HepG2 (cell line): Measurements from ENCODE around the gene RPP25L. TPM values are rescaled to one million over a fixed set of nuclear protein-coding genes. Genes with fewer than 3 reads are reported as not detected.

Experiments
- CHD4 ChIP-seq: fragments of 200-600 bp; sonication (generic); IDR thresholded peaks from 2 replicates; pipeline ENCODE4 v1.7.0; 2017; ENCODE audit warnings: mild to moderate bottlenecking, low read length, borderline replicate concordance
- CREM ChIP-seq, 2 experiments: sonication (generic) in 1 of 2; formaldehyde crosslinking in 1 of 2; IDR thresholded peaks; 2 replicates each; pipeline versions ENCODE4 v1.4.0 to v1.6.1; 2016 to 2020; ENCODE audit warnings: antibody characterized with exemption in 1 of 2, mild to moderate bottlenecking in 1 of 2, missing genetic modification reagents in 1 of 2
- GABPB1 ChIP-seq: IDR thresholded peaks from 2 replicates; pipeline ENCODE4 v1.6.1; 2016; ENCODE audit warnings: mild to moderate bottlenecking, missing genetic modification reagents, moderate library complexity, missing compliant biosample characterization
- HDAC2 ChIP-seq: sonication (generic); formaldehyde crosslinking; IDR thresholded peaks from 2 replicates; pipeline ENCODE4 v1.4.0; 2020; ENCODE audit warnings: missing genetic modification reagents
- HIC2 ChIP-seq: sonication (generic); formaldehyde crosslinking; IDR thresholded peaks from 2 replicates; pipeline ENCODE4 v1.9.0; 2022; ENCODE audit warnings: low read depth, missing genetic modification reagents
- KMT2B ChIP-seq: IDR thresholded peaks from 2 replicates; pipeline ENCODE4 v1.6.1; 2016; ENCODE audit warnings: missing genetic modification reagents, missing compliant biosample characterization
- MED8 ChIP-seq: sonication (generic); formaldehyde crosslinking; IDR thresholded peaks from 2 replicates; pipeline ENCODE4 v1.8.1; 2023; ENCODE audit warnings: mild to moderate bottlenecking, missing genetic modification reagents; ENCODE audit not compliant: insufficient replicate concordance
- MLLT10 ChIP-seq: sonication (generic); formaldehyde crosslinking; IDR thresholded peaks from 2 replicates; pipeline ENCODE4 v1.4.0; 2020; ENCODE audit warnings: missing genetic modification reagents
- MTA3 ChIP-seq: sonication (generic); formaldehyde crosslinking; IDR thresholded peaks from 2 replicates; pipeline ENCODE4 v1.4.0; 2020; ENCODE audit warnings: missing genetic modification reagents
- NR1H2 ChIP-seq: sonication (generic); formaldehyde crosslinking; IDR thresholded peaks from 2 replicates; pipeline ENCODE4 v1.8.1; 2022; ENCODE audit warnings: low read depth, missing genetic modification reagents, borderline replicate concordance
- RARG ChIP-seq: sonication (generic); formaldehyde crosslinking; IDR thresholded peaks from 2 replicates; pipeline ENCODE4 v1.4.0; 2020; ENCODE audit warnings: low read depth, mild to moderate bottlenecking, missing genetic modification reagents
- RCOR2 ChIP-seq: IDR thresholded peaks from 2 replicates; pipeline ENCODE4 v1.6.1; 2016; ENCODE audit warnings: missing biosample characterization, missing genetic modification reagents
- RXRA ChIP-seq: sonication (generic); formaldehyde crosslinking; IDR thresholded peaks from 2 replicates; pipeline ENCODE4 v1.5.1; 2020; ENCODE audit warnings: missing genetic modification reagents
- SIX4 ChIP-seq: sonication (generic); formaldehyde crosslinking; IDR thresholded peaks from 2 replicates; pipeline ENCODE4 v1.4.0; 2020; ENCODE audit warnings: missing genetic modification reagents
- SP5 ChIP-seq: IDR thresholded peaks from 2 replicates; pipeline ENCODE4 v1.6.1; 2016; ENCODE audit warnings: low read depth, borderline replicate concordance
- ZBTB1 ChIP-seq: sonication (generic); formaldehyde crosslinking; IDR thresholded peaks from 2 replicates; pipeline ENCODE4 v1.4.0; 2020; ENCODE audit warnings: missing genetic modification reagents, borderline replicate concordance
- ZBTB38 ChIP-seq: sonication (generic); formaldehyde crosslinking; IDR thresholded peaks from 2 replicates; pipeline ENCODE4 v1.5.1; 2020; ENCODE audit warnings: mild to moderate bottlenecking, missing genetic modification reagents
- ZNF280B ChIP-seq: sonication (generic); formaldehyde crosslinking; IDR thresholded peaks from 2 replicates; pipeline ENCODE4 v1.5.0; 2020; ENCODE audit warnings: missing genetic modification reagents, mild to moderate bottlenecking, borderline replicate concordance
- ZNF333 ChIP-seq: sonication (generic); formaldehyde crosslinking; IDR thresholded peaks from 2 replicates; pipeline ENCODE4 v1.4.0; 2020; ENCODE audit warnings: mild to moderate bottlenecking, missing genetic modification reagents, borderline replicate concordance
- ZNF460 ChIP-seq: sonication (generic); formaldehyde crosslinking; IDR thresholded peaks from 2 replicates; pipeline ENCODE4 v1.5.1; 2020; ENCODE audit warnings: missing genetic modification reagents, mild to moderate bottlenecking, borderline replicate concordance
- ZNF720 ChIP-seq: sonication (generic); formaldehyde crosslinking; IDR thresholded peaks from 2 replicates; pipeline ENCODE4 v1.4.0; 2020; ENCODE audit warnings: missing genetic modification reagents
- ZNF776 ChIP-seq: sonication (generic); formaldehyde crosslinking; IDR thresholded peaks from 2 replicates; pipeline ENCODE4 v1.4.0; 2020; ENCODE audit warnings: mild to moderate bottlenecking, missing genetic modification reagents
- polyA plus RNA-seq, 8 experiments: library from polyadenylated mRNA; depleted of rRNA in 3 of 8; stranded (reverse) in 7 of 8; unstranded in 1 of 8; fragments of >200 nt; fragmentation: Illumina TruSeq in 4 of 8; extraction: Trizol in 4 of 8; gene quantifications; 2 replicates each; pipeline versions ENCODE4 v1.2.1 to v1.2.3, GENCODE V29; 2011 to 2016; ENCODE audit warnings: low read depth in 4 of 8, missing spikeins in 1 of 8, mixed read lengths in 1 of 8; ENCODE audit not compliant: insufficient read depth in 1 of 8
- total RNA-seq, 5 experiments: library from RNA; depleted of rRNA; stranded (reverse); fragments of >200 nt; fragmentation: Illumina TruSeq; extraction: Trizol; gene quantifications; 2 replicates each; pipeline ENCODE4 v1.2.3, GENCODE V29; 2016; ENCODE audit warnings: low read depth in 1 of 5

Gene RPP25L
- total and polyA plus RNA-seq, 2 of the 13 experiments (the other 11 are each of a cell fraction or from before 2014, with no cell fraction given) = 24.5 to 27.3 TPM

GRCh38 chr9:34620061-34620994 lies 8.4 kb upstream of the RPP25L start, which contains the start of gene DCTN3 (continued):
- no peak for TF ChIP-seq SIX4 (CRISPR knock-in tag)
- 0 out of 2 replicates have a peak, but pooled peaks have one; percentile 14 for TF ChIP-seq ZNF333
- no peak for TF ChIP-seq RXRA (CRISPR knock-in tag)
- TF ChIP-seq HIC2 = no peak
- no peak for TF ChIP-seq MLLT10
- TF ChIP-seq ZBTB1 (CRISPR knock-in tag) = no peak
- no peak for TF ChIP-seq RCOR2 (CRISPR knock-in tag)
- TF ChIP-seq KMT2B (CRISPR knock-in tag) = peak; percentile 72
- TF ChIP-seq ZNF776 = no peak
- peak; percentile 96 for TF ChIP-seq GABPB1 (CRISPR knock-in tag)
- no peak for TF ChIP-seq CHD4
- no peak for TF ChIP-seq MTA3 (CRISPR knock-in tag)
- no peak for TF ChIP-seq RARG (CRISPR knock-in tag)
- TF ChIP-seq SP5 (CRISPR knock-in tag) = no peak
- TF ChIP-seq ZNF720 (CRISPR knock-in tag) = no peak
- no peak for TF ChIP-seq ZNF460 (CRISPR knock-in tag)
- TF ChIP-seq CREM (IDR thresholded peaks at IDR 0.05) = peak; percentile 94
- no peak for TF ChIP-seq CREM (CRISPR knock-in tag; IDR thresholded peaks at IDR 0.05)
- no peak for TF ChIP-seq NR1H2
- TF ChIP-seq MED8 (CRISPR knock-in tag) = no peak
- TF ChIP-seq ZNF280B = no peak
- TF ChIP-seq ZBTB38 (CRISPR knock-in tag) = peak; percentile 26; the same call in 1 of the 2 replicates
- no peak; the same call in 1 of the 2 replicates for TF ChIP-seq HDAC2 (CRISPR knock-in tag)
